Gastrocnemius medialis (tissue), 4 donors: ENCODE measurements around the gene TENT5A.

ENCODE experiments used
- CTCF ChIP-seq, 5 experiments: fragments of 450-650 bp in 3 of 5; fragments of 200-600 bp in 2 of 5; sonication (generic) in 2 of 5; IDR thresholded peaks in 4 of 5; conservative IDR thresholded peaks in 1 of 5; 1 replicate in 4 of 5; 2 replicates in 1 of 5; pipeline ENCODE4 v1.5.1; 2016 to 2019; ENCODE audit warnings: antibody characterized with exemption in 5 of 5, mild to moderate bottlenecking in 3 of 5, moderate library complexity in 3 of 5
- POLR2A ChIP-seq, 2 donors: fragments of 450-650 bp; IDR thresholded peaks; one replicate each; pipeline ENCODE4 v1.6.1; 2017; ENCODE audit warnings: antibody characterized with exemption in 2 of 2, mild to moderate bottlenecking in 2 of 2, moderate library complexity in 2 of 2

DNA sequence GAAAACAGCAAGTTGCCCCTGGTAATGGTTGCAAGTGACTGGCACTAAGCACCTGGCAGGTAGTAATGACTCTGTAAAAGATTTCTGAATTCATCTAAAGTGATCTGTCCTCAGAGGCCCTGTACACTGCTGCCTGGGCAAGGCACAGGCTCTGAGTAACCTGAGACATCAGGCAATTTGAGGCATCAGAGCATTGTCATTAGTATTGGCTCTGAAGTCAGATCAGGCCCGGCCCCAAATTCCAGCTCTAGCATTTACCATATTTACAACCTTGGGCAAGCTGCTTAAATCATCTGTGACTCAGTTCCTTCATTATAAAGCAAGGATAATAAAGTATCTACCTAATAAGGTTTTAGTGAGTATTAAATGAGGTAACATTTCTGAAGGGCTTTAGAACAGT lies 17.3 kb upstream of the TENT5A start:
- no peak for TF ChIP-seq CTCF (IDR thresholded peaks at IDR 0.05 in 4 of 5, conservative IDR thresholded peaks at IDR 0.05 in 1 of 5)
- no peak for TF ChIP-seq POLR2A (IDR thresholded peaks at IDR 0.05)
